ENCODE measurements around the gene CPEB4. TPM values are rescaled to one million over a fixed set of nuclear protein-coding genes. Genes with fewer than 3 reads are reported as not detected.

Gene CPEB4
- total and polyA plus RNA-seq, 2 of the 8 experiments (the other 6 are each of a cell fraction or from before 2014, with no cell fraction given) = 8.4 to 13.4 TPM

- TF ChIP-seq KDM4A (IDR thresholded peaks at IDR 0.05; ENCODE audit: low read depth, low read length, severe bottlenecking) (no peak), JUN (IDR thresholded peaks at IDR 0.05; ENCODE audit: low read depth, low read length) (no peak), USF2 (IDR thresholded peaks at IDR 0.05; ENCODE audit: low read length) (no peak), TCF12 (IDR thresholded peaks at IDR 0.05; ENCODE audit: low read depth, low read length) (0 out of 2 replicates have a peak, but pooled peaks have one; percentile 24), CTBP2 (IDR thresholded peaks at IDR 0.05; ENCODE audit: borderline replicate concordance, insufficient read depth, insufficient read length, low read length) (no peak)
Measured at GRCh38 chr5:173972925-173973615, 84.9 kb downstream of the CPEB4 start (continued).

Measured in H1 (cell line).